ENCODE results near the gene TMCO2.

DNA sequence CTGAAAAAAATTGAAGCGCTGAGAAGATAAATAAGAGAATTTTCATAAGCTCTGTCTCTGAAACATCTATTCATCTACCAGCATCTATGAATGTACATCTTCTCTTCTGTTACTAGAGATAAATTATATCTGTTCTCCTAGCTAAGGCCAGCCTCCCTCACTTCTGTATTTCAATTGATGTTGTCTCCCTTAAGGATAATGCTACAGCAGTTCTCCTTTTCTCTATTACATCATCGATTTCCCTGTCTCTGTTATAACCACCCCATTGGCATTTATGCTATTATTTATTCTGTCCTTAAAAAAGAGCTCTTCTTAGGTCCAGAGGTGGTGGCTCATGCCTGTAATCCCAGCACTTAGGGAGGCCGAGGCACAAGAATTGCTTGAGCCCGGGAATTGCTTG is 42.9 kb upstream of the TMCO2 start:
- no peak for TF ChIP-seq POLR2A (IDR thresholded peaks at IDR 0.05)
- TF ChIP-seq, protein P1, sequence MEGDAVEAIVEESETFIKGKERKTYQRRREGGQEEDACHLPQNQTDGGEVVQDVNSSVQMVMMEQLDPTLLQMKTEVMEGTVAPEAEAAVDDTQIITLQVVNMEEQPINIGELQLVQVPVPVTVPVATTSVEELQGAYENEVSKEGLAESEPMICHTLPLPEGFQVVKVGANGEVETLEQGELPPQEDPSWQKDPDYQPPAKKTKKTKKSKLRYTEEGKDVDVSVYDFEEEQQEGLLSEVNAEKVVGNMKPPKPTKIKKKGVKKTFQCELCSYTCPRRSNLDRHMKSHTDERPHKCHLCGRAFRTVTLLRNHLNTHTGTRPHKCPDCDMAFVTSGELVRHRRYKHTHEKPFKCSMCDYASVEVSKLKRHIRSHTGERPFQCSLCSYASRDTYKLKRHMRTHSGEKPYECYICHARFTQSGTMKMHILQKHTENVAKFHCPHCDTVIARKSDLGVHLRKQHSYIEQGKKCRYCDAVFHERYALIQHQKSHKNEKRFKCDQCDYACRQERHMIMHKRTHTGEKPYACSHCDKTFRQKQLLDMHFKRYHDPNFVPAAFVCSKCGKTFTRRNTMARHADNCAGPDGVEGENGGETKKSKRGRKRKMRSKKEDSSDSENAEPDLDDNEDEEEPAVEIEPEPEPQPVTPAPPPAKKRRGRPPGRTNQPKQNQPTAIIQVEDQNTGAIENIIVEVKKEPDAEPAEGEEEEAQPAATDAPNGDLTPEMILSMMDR (IDR thresholded peaks at IDR 0.05 in 4 of 5, conservative IDR thresholded peaks at IDR 0.05 in 1 of 5) = no peak
